LNCaP clone FGC (cell line): ENCODE measurements around the gene EIF3L.

Experiments used
- DNase-seq: peaks from one replicate; pipeline ENCODE4 v3.0.0-alpha.2; 2011; ENCODE audit warnings: low read depth
- H3K4me3 ChIP-seq: 2 replicates; pipeline ENCODE4 v1.5.1; 2011; ENCODE audit warnings: mild to moderate bottlenecking, low read depth, low read length, control low read depth
- TF ChIP-seq, protein P1 (sequence below): IDR thresholded peaks from 2 replicates; pipeline ENCODE4 v1.5.1; 2012; ENCODE audit warnings: mild to moderate bottlenecking; ENCODE audit not compliant: control insufficient read depth, insufficient read depth; ENCODE audit errors: extremely low read depth

Gene EIF3L

DNA sequence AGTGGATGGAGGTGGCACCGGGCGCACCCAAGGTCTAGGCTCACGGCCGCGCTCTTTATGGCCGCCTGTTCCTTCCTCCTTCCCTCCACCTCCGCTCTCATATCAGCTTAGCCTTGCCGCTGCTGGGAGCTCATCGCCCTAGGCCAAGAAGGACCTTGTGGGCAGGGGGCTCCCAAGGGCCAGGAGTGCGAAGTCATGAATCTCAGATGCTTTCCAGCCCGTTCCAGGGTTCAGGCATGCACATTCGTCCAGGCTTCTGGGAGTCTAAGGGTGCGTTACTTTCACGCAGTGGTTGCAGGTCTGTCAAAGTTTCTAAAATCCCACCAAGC is 30.1 kb upstream of the EIF3L start:
- TF ChIP-seq, protein P1, sequence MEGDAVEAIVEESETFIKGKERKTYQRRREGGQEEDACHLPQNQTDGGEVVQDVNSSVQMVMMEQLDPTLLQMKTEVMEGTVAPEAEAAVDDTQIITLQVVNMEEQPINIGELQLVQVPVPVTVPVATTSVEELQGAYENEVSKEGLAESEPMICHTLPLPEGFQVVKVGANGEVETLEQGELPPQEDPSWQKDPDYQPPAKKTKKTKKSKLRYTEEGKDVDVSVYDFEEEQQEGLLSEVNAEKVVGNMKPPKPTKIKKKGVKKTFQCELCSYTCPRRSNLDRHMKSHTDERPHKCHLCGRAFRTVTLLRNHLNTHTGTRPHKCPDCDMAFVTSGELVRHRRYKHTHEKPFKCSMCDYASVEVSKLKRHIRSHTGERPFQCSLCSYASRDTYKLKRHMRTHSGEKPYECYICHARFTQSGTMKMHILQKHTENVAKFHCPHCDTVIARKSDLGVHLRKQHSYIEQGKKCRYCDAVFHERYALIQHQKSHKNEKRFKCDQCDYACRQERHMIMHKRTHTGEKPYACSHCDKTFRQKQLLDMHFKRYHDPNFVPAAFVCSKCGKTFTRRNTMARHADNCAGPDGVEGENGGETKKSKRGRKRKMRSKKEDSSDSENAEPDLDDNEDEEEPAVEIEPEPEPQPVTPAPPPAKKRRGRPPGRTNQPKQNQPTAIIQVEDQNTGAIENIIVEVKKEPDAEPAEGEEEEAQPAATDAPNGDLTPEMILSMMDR = no peak
- no peak for DNase-seq
- no peak overlapping the region for H3K4me3 ChIP-seq

DNA sequence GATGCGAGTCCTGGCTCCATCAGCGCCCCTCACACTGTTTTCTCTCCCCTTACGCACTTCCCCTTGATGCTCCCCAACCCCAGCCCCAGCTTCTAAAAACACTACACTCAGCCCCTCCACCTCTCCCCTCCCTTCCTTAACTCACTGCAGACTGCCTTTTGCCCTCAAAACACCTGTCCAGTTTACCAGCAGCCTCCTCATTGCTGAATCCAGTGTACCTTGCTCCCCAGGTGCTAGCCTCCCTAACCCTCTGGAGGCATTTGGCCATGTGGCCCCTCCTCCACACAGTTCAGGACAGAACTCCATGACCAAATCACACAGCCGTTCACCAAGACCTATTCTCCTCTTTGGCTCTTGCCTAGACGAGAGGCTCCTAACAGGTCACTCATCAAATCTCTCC is 28.9 kb upstream of the EIF3L start:
- DNase-seq = no peak
- TF ChIP-seq, protein P1 = no peak
- no peak overlapping the region for H3K4me3 ChIP-seq

DNA sequence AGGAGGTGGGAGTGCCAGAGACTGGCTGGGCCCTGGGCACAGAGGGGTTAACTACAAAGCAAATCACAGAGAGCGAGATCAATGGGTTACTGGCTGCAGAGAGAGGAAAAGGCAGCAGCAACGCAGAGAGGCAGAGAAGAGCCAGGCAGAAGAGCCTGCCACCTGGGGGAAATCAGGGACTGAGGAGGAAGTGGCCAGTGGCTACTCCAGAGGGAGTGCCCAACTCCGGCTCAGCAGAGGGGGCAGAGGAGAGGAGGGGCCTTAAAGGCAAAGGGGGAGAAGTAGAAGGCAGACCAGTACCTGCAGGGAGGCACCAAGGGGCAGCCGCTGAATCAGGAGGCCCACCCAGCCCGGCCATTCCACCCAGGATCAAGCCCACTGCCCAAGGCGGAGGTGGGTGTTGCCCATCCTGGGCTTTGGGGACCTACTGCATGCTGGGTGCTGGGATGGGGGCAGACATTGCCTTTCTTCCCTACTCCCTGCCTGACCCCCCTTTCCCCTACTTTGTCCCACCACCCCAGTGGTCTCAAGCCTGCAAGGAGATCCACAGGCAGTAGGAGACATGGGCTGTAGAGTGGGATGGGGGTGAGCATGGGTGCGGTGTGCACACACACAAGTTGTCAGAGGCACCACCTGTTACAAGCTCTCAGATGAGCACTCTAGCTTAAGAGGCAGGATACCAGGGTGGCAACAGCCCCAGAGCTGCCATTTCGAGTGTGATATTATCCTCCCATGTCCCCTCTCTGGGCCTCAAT is 27.0 kb upstream of the EIF3L start:
- no peak for DNase-seq
- TF ChIP-seq, protein P1 = no peak
- no peak overlapping the region for H3K4me3 ChIP-seq

DNA sequence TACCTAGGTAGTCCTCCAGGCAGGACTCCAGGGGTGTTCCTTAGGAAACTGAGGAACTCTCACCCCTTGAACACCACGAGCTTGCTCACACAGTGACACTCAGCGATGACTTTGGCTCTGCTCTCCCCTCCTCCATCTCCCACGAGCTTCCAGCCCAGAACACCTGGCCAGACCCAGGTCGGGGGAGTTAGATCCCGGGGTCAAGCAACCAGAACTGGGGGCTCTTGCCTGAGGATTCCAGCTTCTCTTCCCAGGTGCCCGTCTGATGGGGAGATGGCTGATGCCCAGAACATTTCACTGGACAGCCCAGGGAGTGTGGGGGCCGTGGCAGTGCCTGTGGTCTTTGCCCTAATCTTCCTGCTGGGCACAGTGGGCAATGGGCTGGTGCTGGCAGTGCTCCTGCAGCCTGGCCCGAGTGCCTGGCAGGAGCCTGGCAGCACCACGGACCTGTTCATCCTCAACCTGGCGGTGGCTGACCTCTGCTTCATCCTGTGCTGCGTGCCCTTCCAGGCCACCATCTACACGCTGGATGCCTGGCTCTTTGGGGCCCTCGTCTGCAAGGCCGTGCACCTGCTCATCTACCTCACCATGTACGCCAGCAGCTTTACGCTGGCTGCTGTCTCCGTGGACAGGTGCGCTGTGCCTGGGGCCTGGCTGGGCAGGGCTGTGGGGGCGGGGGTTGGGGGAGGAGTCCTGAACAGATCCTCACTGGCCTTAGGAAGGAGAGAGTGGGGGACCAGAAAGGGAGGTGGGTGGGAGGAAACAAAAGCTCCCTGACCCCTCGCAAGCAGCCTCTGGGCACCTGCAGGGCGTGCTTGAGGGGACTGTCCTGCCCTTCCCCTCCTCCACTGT is 25.9 kb upstream of the EIF3L start, which contains the start of gene GALR3:
Gene GALR3, plus strand, starts transcription at position 249 of the 852 bp plus-strand sequence. Its CDS starts 25 bp downstream, at position 274.
- no peak for DNase-seq
- TF ChIP-seq, protein P1 = no peak
- H3K4me3 ChIP-seq = no peak within 1 kb of the TSS

DNA sequence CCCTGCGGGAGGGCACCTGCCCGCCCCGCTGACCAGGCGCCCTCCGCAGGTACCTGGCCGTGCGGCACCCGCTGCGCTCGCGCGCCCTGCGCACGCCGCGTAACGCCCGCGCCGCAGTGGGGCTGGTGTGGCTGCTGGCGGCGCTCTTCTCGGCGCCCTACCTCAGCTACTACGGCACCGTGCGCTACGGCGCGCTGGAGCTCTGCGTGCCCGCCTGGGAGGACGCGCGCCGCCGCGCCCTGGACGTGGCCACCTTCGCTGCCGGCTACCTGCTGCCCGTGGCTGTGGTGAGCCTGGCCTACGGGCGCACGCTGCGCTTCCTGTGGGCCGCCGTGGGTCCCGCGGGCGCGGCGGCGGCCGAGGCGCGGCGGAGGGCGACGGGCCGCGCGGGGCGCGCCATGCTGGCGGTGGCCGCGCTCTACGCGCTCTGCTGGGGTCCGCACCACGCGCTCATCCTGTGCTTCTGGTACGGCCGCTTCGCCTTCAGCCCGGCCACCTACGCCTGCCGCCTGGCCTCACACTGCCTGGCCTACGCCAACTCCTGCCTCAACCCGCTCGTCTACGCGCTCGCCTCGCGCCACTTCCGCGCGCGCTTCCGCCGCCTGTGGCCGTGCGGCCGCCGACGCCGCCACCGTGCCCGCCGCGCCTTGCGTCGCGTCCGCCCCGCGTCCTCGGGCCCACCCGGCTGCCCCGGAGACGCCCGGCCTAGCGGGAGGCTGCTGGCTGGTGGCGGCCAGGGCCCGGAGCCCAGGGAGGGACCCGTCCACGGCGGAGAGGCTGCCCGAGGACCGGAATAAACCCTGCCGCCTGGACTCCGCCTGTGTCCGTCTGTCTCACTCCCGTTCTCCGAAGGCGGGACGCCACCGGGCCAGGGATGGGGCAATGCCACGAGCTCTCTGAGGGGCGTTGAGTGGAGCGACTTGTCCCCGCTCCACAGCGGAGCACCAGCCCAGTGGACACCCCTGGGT is 24.3 kb upstream of the EIF3L start:
- TF ChIP-seq, protein P1 = no peak
- no peak for DNase-seq
- H3K4me3 ChIP-seq = no peak overlapping the region

DNA sequence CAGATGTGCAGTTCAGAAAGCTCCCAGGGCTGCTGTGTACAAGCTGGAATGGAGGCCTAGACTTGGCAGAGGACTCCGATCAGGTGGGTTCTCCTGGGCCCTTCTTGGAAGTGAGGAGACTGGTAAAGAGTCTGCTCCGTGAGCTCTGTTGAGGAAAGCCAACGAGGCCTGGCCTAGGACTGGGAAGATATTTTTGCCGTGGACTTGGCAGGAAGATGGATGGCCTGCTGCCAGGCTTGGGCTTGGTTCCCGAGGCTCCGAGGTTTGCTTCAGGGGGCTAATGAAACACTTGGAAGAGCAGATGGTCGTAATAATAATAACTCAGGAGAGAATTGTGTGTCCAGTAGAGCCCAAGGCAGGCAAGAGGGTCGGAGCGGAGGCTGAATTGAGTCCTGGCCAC is 22.2 kb upstream of the EIF3L start:
- H3K4me3 ChIP-seq = no peak overlapping the region
- TF ChIP-seq, protein P1 = no peak
- DNase-seq = no peak
